GM18858 (cell line): ENCODE measurements around the gene C1orf35.

Experiments used
- ATAC-seq: cut with Tn5 transposase; IDR thresholded peaks from one replicate; pipeline ENCODE4 v1.9.1; 2021; ENCODE audit not compliant: unreplicated experiment

The C1orf35 gene

DNA sequence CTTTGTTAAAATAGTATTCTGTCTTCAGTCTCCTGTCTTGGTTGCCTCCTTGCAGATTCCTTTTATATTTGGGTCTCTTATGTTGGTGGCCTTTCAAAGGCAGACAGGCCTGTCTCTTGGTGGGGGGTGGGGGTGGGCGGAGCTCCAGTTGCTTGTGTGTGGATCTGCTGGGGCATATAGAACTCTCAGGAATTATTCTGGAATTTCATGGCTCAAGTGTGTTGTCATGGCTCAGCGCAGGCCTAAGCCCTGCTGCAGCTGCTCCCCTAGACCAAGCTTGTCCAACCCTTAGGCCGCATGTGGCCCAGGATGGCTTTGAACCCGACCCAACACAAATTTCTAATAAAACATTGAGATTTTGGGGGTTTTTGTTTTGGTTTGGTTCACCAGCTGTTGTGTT lies 8.0 kb downstream of the C1orf35 start:
- no peak for ATAC-seq

GRCh38 chr1:228094432-228095016 lies 8.6 kb downstream of the C1orf35 start:
- no peak for ATAC-seq

GRCh38 chr1:228093050-228093906 lies 9.8 kb downstream of the C1orf35 start:
- no peak for ATAC-seq

DNA sequence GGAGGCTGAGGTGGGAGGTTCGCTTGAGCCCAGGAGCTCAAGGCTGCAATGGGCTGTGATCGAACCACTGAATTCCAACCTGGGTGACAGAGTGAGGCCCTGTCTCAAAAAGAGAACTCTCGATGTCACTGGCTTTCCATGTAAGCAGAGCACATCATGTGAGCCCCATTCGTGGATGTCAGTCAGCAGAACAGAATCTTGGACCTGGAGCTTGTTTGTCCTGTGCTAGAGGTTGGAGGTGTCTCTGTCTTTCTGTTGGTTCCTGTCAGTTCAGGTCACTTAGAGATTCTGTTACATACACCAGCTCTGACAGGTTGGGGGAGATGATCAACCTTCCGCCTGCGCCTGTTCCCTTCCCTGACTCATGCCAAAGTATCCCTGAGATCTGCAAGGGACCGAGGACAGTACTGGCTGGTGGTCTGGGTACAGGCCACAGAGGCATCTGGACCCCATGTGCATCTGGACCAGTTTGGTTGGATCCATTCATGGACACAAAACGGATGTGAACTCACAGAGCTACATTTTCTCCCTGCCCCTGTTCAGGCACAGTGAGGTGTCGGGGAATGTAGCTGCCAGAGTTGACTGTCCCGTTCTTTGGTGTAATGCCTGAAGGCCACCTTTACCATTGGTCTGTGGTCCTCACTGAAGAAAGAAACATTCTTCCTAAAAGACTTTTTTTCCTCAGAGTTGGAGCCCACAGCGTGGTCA lies 10.6 kb downstream of the C1orf35 start:
- no peak for ATAC-seq

GRCh38 chr1:228091084-228091483 lies 12.0 kb downstream of the C1orf35 start:
- ATAC-seq = no peak

DNA sequence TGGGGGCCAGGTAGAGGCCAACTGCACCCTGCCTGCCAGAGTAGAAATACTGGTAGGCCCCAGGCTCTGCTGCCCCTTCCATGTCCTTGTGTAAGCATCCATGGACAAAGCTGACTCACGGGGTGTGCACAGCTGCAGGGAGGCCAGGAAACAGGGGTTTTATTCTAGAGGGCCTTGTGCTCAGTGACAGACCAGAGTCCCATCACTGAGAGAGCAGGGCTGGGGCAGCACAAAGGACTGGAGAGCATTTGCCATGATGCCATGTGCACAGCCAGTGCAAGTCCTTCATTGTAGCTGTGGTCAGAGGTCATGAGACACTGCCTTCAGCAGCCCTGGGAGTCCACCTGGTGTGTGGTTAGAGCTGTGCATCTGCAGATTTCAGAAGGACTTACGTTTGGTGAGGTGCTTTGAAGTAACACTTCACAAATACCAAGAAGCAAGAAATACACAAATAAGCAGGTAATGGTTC lies 12.5 kb downstream of the C1orf35 start:
- no peak for ATAC-seq

GRCh38 chr1:228089519-228090380 lies 13.4 kb downstream of the C1orf35 start:
- no peak for ATAC-seq

DNA sequence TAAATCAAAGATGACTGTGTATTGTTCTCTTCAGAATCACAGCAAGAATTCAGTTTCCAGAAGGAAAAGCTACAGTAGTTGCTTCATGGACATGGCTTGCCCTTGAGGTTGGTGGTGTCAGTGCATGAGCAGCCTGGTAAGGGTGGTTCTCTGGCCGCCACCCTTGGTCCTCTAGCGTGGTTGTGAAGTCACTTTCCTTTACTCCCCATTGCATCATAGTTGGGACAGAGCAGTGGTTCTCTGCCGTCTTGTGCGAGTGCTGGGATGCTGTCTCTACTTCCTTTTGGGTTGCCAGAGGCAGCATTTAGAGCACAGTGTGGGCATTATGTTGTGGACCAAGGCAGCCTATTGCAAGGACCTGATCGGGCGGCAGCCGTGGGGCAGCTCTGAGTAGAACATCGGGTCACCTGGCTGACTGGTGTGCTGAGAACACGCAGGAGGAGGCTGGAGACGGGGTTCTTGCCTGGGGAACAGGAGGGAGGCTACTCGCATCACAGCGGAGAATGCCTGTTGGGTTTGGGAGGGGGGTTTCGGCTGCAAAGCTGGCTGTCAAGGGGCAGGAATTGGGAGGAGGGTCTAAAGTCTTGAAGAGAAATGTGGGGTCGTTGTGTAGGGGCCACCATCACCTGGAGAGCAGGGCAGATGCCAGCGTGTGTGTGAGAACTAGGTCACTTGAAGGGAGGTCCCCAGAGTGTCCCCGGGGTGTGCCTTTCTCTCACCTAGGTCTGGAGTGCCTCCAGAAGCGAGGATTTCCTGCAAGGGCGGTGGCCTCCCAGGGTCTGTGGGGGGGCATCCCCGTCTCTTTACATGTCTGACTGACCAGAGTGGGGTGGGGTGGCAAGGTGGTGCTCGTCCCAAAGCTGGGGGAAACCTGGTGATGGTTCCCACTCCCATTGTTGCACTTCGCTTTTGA lies 14.3 kb downstream of the C1orf35 start:
- ATAC-seq = no peak

DNA sequence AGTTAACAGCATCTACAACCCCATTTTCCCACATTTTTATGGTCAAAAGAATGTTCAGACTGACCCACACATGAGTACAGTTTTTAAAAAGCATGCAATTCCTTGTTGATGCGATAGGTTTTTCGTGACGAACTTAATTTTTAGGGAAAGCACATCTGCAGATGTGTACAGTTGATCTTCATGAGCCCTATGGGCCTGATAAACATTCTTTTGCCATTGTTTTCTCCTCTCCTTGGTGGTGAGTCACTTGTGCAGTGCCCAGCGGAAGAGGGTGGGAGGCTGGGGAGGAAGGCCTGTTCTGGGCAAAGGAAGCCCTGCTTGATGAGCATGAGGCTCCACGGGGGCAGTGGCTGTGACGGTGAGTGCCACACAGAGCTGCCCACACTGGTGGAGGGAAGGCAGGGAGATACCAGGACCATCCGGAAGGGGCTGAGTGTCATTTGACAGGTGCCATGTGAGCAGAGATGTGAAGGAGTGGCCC lies 15.3 kb downstream of the C1orf35 start:
- ATAC-seq = no peak

GRCh38 chr1:228085287-228085951 lies 17.7 kb downstream of the C1orf35 start:
- no peak for ATAC-seq

- no peak for ATAC-seq
Observed at GRCh38 chr1:228084797-228085196, 18.3 kb downstream of the C1orf35 start.

GRCh38 chr1:228084325-228084724 lies 18.8 kb downstream of the C1orf35 start:
- ATAC-seq = no peak

DNA sequence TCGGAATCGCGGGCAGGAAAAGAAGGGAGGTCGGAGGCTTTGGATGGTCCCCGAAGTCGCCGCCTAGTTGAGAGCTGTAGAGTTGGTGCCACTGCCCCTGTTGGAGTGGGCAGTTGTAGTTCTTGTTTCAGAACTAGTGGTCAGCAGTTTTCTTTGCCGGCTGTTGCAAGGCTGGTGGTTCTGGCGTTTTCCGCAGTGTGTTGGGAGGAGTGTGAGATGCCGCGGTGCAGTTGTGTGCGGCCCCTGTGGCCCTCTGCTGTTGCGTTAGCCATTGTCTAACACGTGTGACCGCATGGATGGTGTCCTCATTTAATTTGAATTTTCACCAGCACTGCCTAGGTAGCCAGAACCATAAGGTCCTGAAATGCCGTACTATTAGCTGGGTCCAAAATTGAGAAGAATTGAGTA lies 19.2 kb downstream of the C1orf35 start:
- no peak for ATAC-seq

GRCh38 chr1:228082918-228083870 lies 19.9 kb downstream of the C1orf35 start:
- no peak for ATAC-seq

DNA sequence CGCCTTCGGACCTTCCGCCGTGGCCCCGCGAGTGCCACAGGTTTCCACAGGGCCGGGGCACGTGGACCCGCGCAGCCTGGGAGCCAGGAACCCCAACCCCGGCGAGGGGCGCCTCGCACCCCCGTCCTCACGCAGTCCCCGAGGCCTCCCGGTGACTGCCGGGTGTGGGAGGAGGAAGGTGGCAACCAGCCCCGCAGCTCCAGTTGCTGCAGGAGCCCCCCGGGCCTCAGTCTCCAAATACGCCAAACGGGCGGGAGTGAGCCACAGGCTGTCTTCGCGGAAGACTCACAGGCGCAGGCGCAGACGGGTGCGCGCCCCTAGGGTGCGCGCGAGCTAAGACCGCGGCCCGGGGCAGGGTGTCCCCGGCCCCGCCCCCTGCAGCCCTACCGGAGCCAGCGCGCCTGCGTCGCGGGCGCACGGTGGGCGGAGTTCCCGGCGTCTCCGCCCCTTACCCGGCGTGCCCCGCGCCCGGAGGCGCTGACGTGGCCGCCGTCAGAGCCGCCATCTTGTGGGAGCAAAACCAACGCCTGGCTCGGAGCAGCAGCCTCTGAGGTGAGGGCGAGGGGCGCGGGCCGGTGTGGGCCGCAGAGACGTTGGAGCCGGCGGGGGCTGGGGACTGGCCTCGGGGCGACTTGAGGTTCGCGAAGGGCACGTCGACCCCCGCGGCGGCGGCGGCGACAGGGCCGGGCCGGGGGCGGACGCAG lies 20.8 kb downstream of the C1orf35 start, which contains the start of gene ARF1:
Gene ARF1 (plus strand): TSS at position 495 of the 704 bp plus-strand sequence. CDS start 14,407 bp downstream, outside the sequence.
- ATAC-seq = peak; percentile 61

DNA sequence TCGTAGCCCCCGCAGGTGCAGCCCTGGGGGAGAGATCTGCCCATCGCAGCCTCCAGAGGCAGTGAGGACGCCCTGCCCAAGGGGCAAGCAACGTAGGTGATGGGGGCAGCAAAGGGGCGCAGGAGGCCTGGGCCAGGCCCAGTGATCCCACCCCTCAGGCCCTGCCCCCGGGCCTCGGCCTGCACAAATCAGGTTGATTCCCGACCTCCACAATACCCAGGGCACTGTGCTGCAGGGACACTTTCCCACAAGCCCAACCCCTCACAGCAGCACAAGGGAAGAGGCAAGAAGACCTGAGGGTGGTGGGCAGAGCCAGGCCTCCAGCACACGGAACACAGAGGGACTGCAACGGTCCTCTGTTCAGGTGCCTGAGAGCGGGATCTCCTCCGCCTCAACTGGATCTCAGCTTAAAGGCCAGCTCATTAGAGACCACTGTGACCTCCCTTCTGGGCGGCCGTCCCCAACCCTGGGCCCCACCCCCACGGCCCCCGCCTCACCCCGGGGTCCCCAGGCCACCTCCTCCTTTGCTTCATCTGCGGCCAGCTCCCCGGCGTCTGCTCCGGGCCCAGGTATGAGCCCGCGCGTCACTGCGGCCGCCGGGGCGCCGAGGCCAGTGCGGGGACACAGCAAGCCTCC lies 21.4 kb downstream of the C1orf35 start:
- ATAC-seq = peak; percentile 21

GRCh38 chr1:228081144-228081543 lies 22.0 kb downstream of the C1orf35 start:
- ATAC-seq = no peak
